ENCODE measurements around the gene SLCO2B1.

DNA sequence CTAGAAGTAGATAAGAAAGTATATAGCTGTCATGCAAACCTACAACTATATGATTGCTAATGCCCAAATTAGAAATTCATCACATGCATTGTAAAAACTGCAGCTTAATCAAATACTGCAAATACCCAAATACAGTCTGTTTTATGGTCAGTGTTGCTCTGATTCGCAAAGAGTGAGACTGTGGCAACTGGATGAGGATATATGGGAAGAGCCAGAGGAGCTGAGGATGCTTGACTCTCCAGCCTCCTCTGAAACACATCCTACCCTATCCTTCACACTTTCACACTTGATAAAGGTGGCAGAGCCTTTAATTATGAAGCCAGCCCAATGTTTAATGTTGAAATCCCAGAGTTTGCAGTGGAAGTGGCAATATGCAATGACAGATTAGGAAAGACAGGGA lies 32.3 kb upstream of the SLCO2B1 start:
- TF ChIP-seq NFYB (CRISPR knock-in tag; conservative IDR thresholded peaks at IDR 0.05; ENCODE audit: low read depth), result no peak
- TF ChIP-seq, protein P1, sequence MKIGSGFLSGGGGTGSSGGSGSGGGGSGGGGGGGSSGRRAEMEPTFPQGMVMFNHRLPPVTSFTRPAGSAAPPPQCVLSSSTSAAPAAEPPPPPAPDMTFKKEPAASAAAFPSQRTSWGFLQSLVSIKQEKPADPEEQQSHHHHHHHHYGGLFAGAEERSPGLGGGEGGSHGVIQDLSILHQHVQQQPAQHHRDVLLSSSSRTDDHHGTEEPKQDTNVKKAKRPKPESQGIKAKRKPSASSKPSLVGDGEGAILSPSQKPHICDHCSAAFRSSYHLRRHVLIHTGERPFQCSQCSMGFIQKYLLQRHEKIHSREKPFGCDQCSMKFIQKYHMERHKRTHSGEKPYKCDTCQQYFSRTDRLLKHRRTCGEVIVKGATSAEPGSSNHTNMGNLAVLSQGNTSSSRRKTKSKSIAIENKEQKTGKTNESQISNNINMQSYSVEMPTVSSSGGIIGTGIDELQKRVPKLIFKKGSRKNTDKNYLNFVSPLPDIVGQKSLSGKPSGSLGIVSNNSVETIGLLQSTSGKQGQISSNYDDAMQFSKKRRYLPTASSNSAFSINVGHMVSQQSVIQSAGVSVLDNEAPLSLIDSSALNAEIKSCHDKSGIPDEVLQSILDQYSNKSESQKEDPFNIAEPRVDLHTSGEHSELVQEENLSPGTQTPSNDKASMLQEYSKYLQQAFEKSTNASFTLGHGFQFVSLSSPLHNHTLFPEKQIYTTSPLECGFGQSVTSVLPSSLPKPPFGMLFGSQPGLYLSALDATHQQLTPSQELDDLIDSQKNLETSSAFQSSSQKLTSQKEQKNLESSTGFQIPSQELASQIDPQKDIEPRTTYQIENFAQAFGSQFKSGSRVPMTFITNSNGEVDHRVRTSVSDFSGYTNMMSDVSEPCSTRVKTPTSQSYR (CRISPR knock-in tag; IDR thresholded peaks at IDR 0.05), result no peak
- TF ChIP-seq, protein P2, sequence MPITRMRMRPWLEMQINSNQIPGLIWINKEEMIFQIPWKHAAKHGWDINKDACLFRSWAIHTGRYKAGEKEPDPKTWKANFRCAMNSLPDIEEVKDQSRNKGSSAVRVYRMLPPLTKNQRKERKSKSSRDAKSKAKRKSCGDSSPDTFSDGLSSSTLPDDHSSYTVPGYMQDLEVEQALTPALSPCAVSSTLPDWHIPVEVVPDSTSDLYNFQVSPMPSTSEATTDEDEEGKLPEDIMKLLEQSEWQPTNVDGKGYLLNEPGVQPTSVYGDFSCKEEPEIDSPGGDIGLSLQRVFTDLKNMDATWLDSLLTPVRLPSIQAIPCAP (CRISPR knock-in tag; IDR thresholded peaks at IDR 0.05), result no peak
- TF ChIP-seq, protein P3, sequence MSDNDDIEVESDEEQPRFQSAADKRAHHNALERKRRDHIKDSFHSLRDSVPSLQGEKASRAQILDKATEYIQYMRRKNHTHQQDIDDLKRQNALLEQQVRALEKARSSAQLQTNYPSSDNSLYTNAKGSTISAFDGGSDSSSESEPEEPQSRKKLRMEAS (CRISPR knock-in tag; IDR thresholded peaks at IDR 0.05), result no peak
- TF ChIP-seq SP1 (CRISPR knock-in tag; conservative IDR thresholded peaks at IDR 0.05), result no peak
- TF ChIP-seq, protein P4, sequence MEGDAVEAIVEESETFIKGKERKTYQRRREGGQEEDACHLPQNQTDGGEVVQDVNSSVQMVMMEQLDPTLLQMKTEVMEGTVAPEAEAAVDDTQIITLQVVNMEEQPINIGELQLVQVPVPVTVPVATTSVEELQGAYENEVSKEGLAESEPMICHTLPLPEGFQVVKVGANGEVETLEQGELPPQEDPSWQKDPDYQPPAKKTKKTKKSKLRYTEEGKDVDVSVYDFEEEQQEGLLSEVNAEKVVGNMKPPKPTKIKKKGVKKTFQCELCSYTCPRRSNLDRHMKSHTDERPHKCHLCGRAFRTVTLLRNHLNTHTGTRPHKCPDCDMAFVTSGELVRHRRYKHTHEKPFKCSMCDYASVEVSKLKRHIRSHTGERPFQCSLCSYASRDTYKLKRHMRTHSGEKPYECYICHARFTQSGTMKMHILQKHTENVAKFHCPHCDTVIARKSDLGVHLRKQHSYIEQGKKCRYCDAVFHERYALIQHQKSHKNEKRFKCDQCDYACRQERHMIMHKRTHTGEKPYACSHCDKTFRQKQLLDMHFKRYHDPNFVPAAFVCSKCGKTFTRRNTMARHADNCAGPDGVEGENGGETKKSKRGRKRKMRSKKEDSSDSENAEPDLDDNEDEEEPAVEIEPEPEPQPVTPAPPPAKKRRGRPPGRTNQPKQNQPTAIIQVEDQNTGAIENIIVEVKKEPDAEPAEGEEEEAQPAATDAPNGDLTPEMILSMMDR (IDR thresholded peaks at IDR 0.05), result no peak
